ENCODE measurements around the gene TSC22D1.
"Not testable (repeated sequence)": the region's sequence is repeated elsewhere in the genome, so short reads cannot be mapped to it uniquely, and the experiment has no call there.

Gene TSC22D1

GRCh38 chr13:44573790-44574465 lies 2.2 kb downstream of the TSC22D1 start:
- DNase-seq (ENCODE audit: low spot score): peak; percentile 54

GRCh38 chr13:44573071-44573470 lies 3.1 kb downstream of the TSC22D1 start:
- peak; percentile 27 for DNase-seq (ENCODE audit: low spot score)

GRCh38 chr13:44566601-44567000 lies 9.5 kb downstream of the TSC22D1 start:
- DNase-seq (ENCODE audit: low spot score): no peak

- DNase-seq (ENCODE audit: low spot score): no peak
Observed at GRCh38 chr13:44565881-44566280, 10.2 kb downstream of the TSC22D1 start.

GRCh38 chr13:44564936-44565335 lies 11.2 kb downstream of the TSC22D1 start:
- no peak for DNase-seq (ENCODE audit: low spot score)

GRCh38 chr13:44562853-44563252 lies 13.3 kb downstream of the TSC22D1 start:
- not testable (repeated sequence) for DNase-seq (ENCODE audit: low spot score)

GRCh38 chr13:44561351-44561750 lies 14.8 kb downstream of the TSC22D1 start:
- no peak for DNase-seq (ENCODE audit: low spot score)

GRCh38 chr13:44557986-44558385 lies 18.1 kb downstream of the TSC22D1 start:
- DNase-seq (ENCODE audit: low spot score): no peak

GRCh38 chr13:44555207-44555606 lies 20.9 kb downstream of the TSC22D1 start:
- DNase-seq (ENCODE audit: low spot score): no peak

GRCh38 chr13:44549476-44549875 lies 26.7 kb downstream of the TSC22D1 start:
- DNase-seq (ENCODE audit: low spot score): no peak

GRCh38 chr13:44546164-44546563 lies 30.0 kb downstream of the TSC22D1 start:
- DNase-seq (ENCODE audit: low spot score): no peak

- DNase-seq (ENCODE audit: low spot score): no peak
Observed at GRCh38 chr13:44543369-44543768, 32.8 kb downstream of the TSC22D1 start.

- no peak for DNase-seq (ENCODE audit: low spot score)
Observed at GRCh38 chr13:44542361-44542760, 33.8 kb downstream of the TSC22D1 start.

- DNase-seq (ENCODE audit: low spot score): no peak
Observed at GRCh38 chr13:44541601-44542000, 34.5 kb downstream of the TSC22D1 start.

- no peak for DNase-seq (ENCODE audit: low spot score)
Observed at GRCh38 chr13:44540761-44541434, 35.2 kb downstream of the TSC22D1 start.

- DNase-seq (ENCODE audit: low spot score): no peak
Observed at GRCh38 chr13:44537248-44537647, 38.9 kb downstream of the TSC22D1 start.

GRCh38 chr13:44523146-44524015 lies 52.7 kb downstream of the TSC22D1 start:
- no peak for DNase-seq (ENCODE audit: low spot score)

- DNase-seq (ENCODE audit: low spot score): no peak
Observed at GRCh38 chr13:44519642-44520041, 56.5 kb downstream of the TSC22D1 start.

- DNase-seq (ENCODE audit: low spot score): no peak
Observed at GRCh38 chr13:44516771-44517170, 59.4 kb downstream of the TSC22D1 start.

- DNase-seq (ENCODE audit: low spot score): no peak
Observed at GRCh38 chr13:44514278-44514677, 61.9 kb downstream of the TSC22D1 start.

- DNase-seq (ENCODE audit: low spot score): not testable (repeated sequence)
Observed at GRCh38 chr13:44509853-44510252, 66.3 kb downstream of the TSC22D1 start.

GRCh38 chr13:44508562-44509077 lies 67.5 kb downstream of the TSC22D1 start:
- no peak for DNase-seq (ENCODE audit: low spot score)

All from SK-N-DZ (cell line).